C4-2B (cell line): ENCODE results near the gene DCXR.

Source experiments
- H3K27ac ChIP-seq: fragments of 450-650 bp; 2 replicates; pipeline ENCODE4 v1.5.1; 2017
- CTCF ChIP-seq: fragments of 450-650 bp; conservative IDR thresholded peaks from 2 replicates; pipeline ENCODE4 v1.5.1; 2017; ENCODE audit warnings: mild to moderate bottlenecking
- ZFX ChIP-seq: fragments of 450-650 bp; IDR thresholded peaks from 2 replicates; pipeline ENCODE4 v1.6.1; 2017

The DCXR gene

GRCh38 chr17:81987161-81987770, 50.2 kb downstream of the DCXR start:
- H3K27ac ChIP-seq: no peak overlapping the region
- TF ChIP-seq ZFX (no peak), CTCF (no peak)

GRCh38 chr17:81986606-81987005, 50.9 kb downstream of the DCXR start:
- TF ChIP-seq ZFX: no peak
- no peak for TF ChIP-seq CTCF
- H3K27ac ChIP-seq: no peak overlapping the region
